ENCODE measurements around the gene NR1H4.
"Not testable (repeated sequence)": the region's sequence is repeated elsewhere in the genome, so short reads cannot be mapped to it uniquely, and the experiment has no call there.

NR1H4 gene

GRCh38 chr12:100473716-100474150, at the start of gene NR1H4:
Gene NR1H4, plus strand, starts transcription at chr12:100473866. Its CDS starts 19,458 bp downstream, at chr12:100493324.
- DNase-seq (ENCODE audit: low read depth in 3 of 3, low spot score in 1 of 3), result no peak

- DNase-seq (ENCODE audit: low read depth in 3 of 3, low spot score in 1 of 3), result no peak
These were observed 47.5 kb upstream of the NR1H4 start for GRCh38 chr12:100426145-100426544.

GRCh38 chr12:100427078-100427477, 46.6 kb upstream of the NR1H4 start:
- DNase-seq (ENCODE audit: low read depth in 3 of 3, low spot score in 1 of 3), result no peak

- DNase-seq (ENCODE audit: low read depth in 3 of 3, low spot score in 1 of 3), result not testable (repeated sequence)
These were observed 43.4 kb upstream of the NR1H4 start for GRCh38 chr12:100430251-100430650.

GRCh38 chr12:100433701-100434100, 40.0 kb upstream of the NR1H4 start:
- DNase-seq (ENCODE audit: low read depth in 3 of 3, low spot score in 1 of 3), result no peak

- DNase-seq (ENCODE audit: low read depth in 3 of 3, low spot score in 1 of 3), result no peak
These were observed 39.5 kb upstream of the NR1H4 start for GRCh38 chr12:100434177-100434576.

GRCh38 chr12:100435957-100436356, 37.7 kb upstream of the NR1H4 start:
- no peak for DNase-seq (ENCODE audit: low read depth in 3 of 3, low spot score in 1 of 3)

- no peak for DNase-seq (ENCODE audit: low read depth in 3 of 3, low spot score in 1 of 3)
These were observed 36.4 kb upstream of the NR1H4 start for GRCh38 chr12:100437038-100437841.

- no peak for DNase-seq (ENCODE audit: low read depth in 3 of 3, low spot score in 1 of 3)
These were observed 33.9 kb upstream of the NR1H4 start for GRCh38 chr12:100439797-100440196.

- DNase-seq (ENCODE audit: low read depth in 3 of 3, low spot score in 1 of 3), result no peak
These were observed 31.3 kb upstream of the NR1H4 start for GRCh38 chr12:100442403-100442802.

- DNase-seq (ENCODE audit: low read depth in 3 of 3, low spot score in 1 of 3), result no peak
These were observed 30.2 kb upstream of the NR1H4 start for GRCh38 chr12:100443434-100443833.

GRCh38 chr12:100445081-100445481, 28.6 kb upstream of the NR1H4 start:
- DNase-seq (ENCODE audit: low read depth in 3 of 3, low spot score in 1 of 3), result no peak

- DNase-seq (ENCODE audit: low read depth in 3 of 3, low spot score in 1 of 3), result no peak
These were observed 26.3 kb upstream of the NR1H4 start for GRCh38 chr12:100447381-100447780.

GRCh38 chr12:100448656-100449055, 25.0 kb upstream of the NR1H4 start:
- no peak for DNase-seq (ENCODE audit: low read depth in 3 of 3, low spot score in 1 of 3)

- DNase-seq (ENCODE audit: low read depth in 3 of 3, low spot score in 1 of 3), result no peak
These were observed 22.9 kb upstream of the NR1H4 start for GRCh38 chr12:100450735-100451134.

- no peak for DNase-seq (ENCODE audit: low read depth in 3 of 3, low spot score in 1 of 3)
These were observed 19.7 kb upstream of the NR1H4 start for GRCh38 chr12:100453951-100454350.

- no peak for DNase-seq (ENCODE audit: low read depth in 3 of 3, low spot score in 1 of 3)
These were observed 17.8 kb upstream of the NR1H4 start for GRCh38 chr12:100455896-100456295.

GRCh38 chr12:100458191-100458590, 15.5 kb upstream of the NR1H4 start:
- DNase-seq (ENCODE audit: low read depth in 3 of 3, low spot score in 1 of 3), result no peak

GRCh38 chr12:100460702-100461101, 13.0 kb upstream of the NR1H4 start:
- no peak for DNase-seq (ENCODE audit: low read depth in 3 of 3, low spot score in 1 of 3)

GRCh38 chr12:100461330-100461973, 12.2 kb upstream of the NR1H4 start:
- no peak for DNase-seq (ENCODE audit: low read depth in 3 of 3, low spot score in 1 of 3)

GRCh38 chr12:100463661-100464060, 10.0 kb upstream of the NR1H4 start:
- no peak for DNase-seq (ENCODE audit: low read depth in 3 of 3, low spot score in 1 of 3)

- DNase-seq (ENCODE audit: low read depth in 3 of 3, low spot score in 1 of 3), result no peak
These were observed 9.1 kb upstream of the NR1H4 start for GRCh38 chr12:100464529-100464928.

- DNase-seq (ENCODE audit: low read depth in 3 of 3, low spot score in 1 of 3), result no peak
These were observed 5.5 kb upstream of the NR1H4 start for GRCh38 chr12:100468126-100468525.

Data from stimulated activated CD4-positive, alpha-beta T cell treated with anti-CD3 and anti-CD28 coated beads, TNF-alpha, amount 100 ng/mL, for 1 hour (primary cell).